SU-DHL-6 (cell line): ENCODE results near the gene SEC31A.

Experiments used
- EZH2phosphoT487 ChIP-seq: fragments of 200-600 bp; sonication (generic), shearing (Covaris generic); conservative IDR thresholded peaks from 2 replicates; pipeline ENCODE4 v1.6.1; 2018; ENCODE audit warnings: mild to moderate bottlenecking, antibody characterized with exemption, low read length, moderate library complexity, mixed read lengths
- TF ChIP-seq, protein P1 (sequence below): fragments of 200-600 bp; sonication (generic); IDR thresholded peaks from one replicate; pipeline ENCODE4 v1.5.1; 2017; ENCODE audit warnings: antibody characterized with exemption, mild to moderate bottlenecking, low read length, moderate library complexity; ENCODE audit not compliant: insufficient read depth, poor library complexity, severe bottlenecking

DNA sequence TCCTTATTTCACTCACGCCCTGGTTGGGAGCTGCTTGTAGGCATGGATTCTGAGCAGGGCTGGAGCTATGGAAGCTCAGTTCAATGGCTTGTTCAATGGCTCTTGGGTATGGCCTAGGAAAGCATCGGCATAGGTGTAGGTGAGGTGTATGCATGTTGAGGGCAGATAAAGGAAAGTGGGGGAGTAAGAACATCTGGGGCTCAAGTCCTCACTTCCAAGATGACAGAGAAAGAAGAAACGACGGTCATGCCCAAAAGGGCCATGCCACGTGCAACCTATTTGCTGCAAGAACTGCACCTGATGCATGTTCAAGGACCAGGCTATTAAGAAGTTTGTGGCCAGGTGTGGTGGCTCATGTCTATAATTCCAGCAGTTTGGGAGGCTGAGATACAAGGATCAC is 115.7 kb downstream of the SEC31A start:
- TF ChIP-seq, protein P1, sequence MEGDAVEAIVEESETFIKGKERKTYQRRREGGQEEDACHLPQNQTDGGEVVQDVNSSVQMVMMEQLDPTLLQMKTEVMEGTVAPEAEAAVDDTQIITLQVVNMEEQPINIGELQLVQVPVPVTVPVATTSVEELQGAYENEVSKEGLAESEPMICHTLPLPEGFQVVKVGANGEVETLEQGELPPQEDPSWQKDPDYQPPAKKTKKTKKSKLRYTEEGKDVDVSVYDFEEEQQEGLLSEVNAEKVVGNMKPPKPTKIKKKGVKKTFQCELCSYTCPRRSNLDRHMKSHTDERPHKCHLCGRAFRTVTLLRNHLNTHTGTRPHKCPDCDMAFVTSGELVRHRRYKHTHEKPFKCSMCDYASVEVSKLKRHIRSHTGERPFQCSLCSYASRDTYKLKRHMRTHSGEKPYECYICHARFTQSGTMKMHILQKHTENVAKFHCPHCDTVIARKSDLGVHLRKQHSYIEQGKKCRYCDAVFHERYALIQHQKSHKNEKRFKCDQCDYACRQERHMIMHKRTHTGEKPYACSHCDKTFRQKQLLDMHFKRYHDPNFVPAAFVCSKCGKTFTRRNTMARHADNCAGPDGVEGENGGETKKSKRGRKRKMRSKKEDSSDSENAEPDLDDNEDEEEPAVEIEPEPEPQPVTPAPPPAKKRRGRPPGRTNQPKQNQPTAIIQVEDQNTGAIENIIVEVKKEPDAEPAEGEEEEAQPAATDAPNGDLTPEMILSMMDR: no peak
- TF ChIP-seq EZH2phosphoT487: no peak
